Activated CD8-positive, alpha-beta memory T cell treated with anti-CD3 and anti-CD28 coated beads for 4 hours (primary cell): ENCODE results near the gene GALNTL6.
"Not testable (repeated sequence)": the region's sequence is repeated elsewhere in the genome, so short reads cannot be mapped to it uniquely, and the experiment has no call there.

Experiments
- DNase-seq, 2 donors: peaks; one replicate each; pipeline ENCODE4 v3.0.0-alpha.2; 2020; ENCODE audit warnings: low read depth in 2 of 2

The GALNTL6 gene

DNA sequence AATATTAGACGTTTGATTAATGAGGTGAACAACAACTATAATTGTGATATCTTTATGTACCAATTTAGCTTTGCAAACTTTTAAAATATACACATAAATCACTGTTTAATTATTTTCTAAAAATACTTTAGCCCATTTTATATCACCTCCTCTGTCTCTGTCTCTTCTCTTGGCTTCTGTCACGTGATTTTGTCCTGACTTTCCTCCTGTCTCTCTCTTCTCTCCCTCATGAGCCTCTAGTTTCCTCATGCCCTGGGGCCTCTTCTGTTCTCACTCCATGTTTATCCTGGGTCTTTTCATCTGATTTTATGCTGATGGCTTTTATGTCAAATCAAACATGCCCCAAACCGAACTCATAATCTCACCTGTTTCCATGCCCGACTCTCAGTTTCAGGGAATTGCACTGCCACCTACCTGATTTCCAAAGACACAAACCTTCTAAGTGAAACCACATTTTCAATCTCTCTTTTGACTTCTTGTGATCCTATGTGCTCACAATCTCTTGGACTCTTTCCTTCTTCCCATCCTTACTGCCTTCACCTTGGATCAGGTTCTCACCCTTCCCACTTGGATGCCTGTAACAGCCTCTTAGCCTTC is 1052.4 kb downstream of the GALNTL6 start:
- DNase-seq, result no peak

DNA sequence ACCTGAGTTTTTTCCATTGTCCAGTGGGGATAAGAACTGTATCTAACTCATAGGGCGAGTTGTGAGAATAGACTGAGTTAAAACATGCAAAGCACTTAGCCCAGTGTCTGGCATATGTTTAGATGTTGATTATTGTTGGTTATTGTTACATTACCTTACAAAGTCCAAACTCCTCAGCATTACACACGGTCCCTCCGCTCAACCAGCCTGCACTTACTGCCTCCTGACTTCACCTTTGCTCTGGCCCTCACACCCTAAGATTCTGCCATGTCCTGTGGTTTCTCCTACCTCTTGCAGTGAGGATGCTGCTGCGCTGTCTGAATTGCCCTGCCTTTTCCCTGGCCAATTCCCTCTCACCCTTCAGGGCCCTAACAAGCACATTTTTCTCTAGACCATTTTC is 1053.2 kb downstream of the GALNTL6 start:
- no peak for DNase-seq

DNA sequence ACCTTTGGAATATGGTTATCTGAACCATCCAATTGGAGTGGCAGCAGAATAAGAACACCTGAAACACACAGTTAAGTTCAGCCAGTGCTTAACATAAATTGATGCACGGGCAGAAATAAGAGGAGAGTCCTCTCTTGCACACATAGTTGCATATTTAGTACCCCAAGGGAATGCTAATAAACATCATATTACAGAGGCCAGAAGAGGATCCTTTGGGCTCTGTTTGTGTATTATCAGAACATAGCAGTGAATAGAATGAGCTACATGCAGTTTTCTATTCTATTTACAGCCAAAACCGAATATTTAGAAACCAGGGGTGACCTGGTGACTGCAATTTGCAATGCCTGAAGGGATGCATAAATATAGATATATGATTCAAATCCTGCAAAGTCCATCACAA is 1054.6 kb downstream of the GALNTL6 start:
- no peak for DNase-seq

GRCh38 chr4:172868271-172868670 is 1055.1 kb downstream of the GALNTL6 start:
- DNase-seq, result no peak

DNA sequence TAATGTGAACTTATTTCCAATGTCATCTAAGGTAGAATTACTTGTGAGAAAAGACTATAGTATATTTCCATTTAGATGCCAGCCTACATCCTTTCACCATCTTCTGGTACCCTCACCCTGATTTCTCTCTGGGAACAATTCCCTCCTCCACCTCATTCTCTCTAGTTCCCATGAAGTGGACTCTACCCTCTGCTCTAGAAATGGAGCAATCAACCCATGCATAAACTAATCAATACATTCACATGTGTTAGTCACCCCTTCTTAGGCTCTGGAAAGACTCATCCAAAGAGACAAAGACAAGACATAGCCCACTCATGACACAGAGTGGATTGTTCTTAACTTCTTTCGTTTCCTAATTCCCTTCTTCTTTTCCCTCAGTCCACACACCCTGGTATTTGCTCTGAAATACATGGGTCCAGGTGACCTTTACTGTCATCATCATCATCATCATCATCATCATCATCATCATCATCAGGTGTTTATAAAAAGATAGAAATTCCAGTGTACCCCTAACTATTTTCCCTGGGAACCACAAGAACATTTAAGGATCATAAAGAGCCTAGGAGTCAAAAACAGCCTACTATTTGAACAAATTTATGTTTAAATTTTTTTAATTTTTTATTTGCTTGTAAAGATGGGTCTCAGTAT is 1056.5 kb downstream of the GALNTL6 start:
- DNase-seq, result no peak

DNA sequence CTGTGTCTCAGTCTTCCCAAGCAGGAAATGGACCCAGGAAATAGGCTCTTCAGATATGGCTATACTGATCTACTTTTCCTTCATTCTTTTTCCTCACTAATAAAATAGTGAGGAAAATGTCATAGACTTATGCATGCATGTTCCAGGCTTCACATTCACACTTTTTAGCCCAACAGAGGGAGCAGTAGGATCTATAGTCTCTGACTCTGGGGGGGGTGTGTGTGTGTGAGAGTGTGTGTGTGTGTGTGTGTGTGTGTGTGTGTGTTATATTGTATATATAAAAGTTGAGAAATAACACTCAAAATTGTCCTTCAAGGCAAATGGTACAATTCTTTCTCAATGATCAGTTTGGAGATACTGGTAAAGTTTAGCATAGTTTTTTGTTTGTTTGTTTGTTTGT is 1058.2 kb downstream of the GALNTL6 start:
- no peak for DNase-seq

- DNase-seq, result no peak
Measured at GRCh38 chr4:172874944-172875343, 1061.7 kb downstream of the GALNTL6 start.

- no peak for DNase-seq
Measured at GRCh38 chr4:172876394-172876793, 1063.2 kb downstream of the GALNTL6 start.

GRCh38 chr4:172881645-172882044 is 1068.4 kb downstream of the GALNTL6 start:
- DNase-seq, result no peak

DNA sequence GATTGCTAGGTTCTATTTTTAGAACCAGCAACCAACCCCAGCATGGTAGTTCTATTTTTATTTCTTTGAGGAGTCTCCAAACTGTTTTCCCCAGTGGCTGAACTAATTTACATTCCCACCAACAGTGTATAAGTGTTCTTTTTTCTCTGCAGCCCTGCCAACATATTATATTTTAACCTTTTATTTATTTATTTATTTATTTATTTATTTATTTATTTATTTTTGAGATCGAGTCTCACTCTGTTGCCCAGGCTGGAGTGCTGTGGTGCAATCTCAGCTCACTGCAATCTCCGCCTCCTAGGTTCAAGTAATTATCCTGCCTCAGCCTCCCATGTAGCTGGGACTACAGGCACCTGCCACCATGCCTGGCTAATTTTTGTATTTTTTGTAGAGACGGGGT is 1074.2 kb downstream of the GALNTL6 start:
- DNase-seq, result not testable (repeated sequence)

DNA sequence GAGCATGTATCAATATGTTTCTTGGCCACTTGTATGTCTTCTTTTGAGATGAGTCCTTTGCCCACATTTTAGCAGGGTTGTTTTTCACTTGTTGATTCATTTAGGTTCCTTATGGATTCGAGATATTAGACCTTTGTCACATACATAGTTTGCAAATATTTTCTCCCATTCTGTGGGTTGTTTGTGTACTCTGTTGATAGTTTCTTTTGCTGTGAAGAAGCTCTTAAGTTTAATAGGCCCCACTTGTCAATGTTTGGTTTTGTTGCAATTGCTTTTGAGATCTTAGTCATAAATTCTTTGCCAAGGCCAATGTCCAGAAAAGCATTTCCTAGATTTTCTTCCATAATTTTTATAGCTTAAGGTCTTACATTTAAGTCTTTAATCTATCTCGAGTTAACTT is 1074.8 kb downstream of the GALNTL6 start:
- DNase-seq, result no peak

DNA sequence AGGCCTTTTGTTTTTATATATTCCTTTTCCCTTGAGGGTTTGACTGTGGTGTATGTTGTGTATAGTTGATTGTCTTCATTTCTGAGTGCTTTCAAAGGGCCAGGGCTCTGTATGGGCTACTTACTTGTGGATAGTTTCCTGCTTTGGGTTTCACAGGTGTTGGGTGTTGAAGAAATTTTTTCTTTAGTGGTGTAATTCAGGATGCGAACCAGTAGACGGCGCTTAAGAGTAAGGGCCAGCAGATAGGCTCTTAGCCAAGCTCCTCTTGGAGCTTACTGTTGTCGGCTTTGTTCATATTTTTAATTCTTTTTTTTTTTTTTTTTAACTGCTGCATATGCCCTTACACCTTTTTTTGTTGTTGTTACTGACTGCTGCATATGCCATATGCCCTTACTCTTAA is 1079.1 kb downstream of the GALNTL6 start:
- no peak for DNase-seq

- DNase-seq, result no peak
Measured at GRCh38 chr4:172895699-172896098, 1082.5 kb downstream of the GALNTL6 start.

DNA sequence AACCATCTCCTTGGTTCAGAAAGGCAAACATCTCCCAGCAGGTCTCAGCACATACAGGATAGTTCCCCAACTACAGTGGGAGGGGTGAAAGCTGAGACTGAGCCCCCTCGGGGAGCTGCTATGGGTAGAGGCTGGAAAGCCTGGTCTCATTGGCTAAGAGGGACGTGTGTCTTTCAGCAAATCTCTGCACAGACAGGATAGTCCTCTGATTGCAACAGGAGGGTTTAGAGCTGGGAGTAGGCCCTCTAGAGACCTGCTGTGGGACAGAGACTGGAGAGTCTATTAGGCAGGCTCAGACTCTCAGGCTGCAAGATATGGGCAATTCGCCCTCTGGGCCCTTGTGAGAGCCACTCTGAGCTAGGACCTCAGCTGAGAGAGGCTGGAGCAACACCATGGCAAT is 1083.8 kb downstream of the GALNTL6 start:
- DNase-seq, result no peak

GRCh38 chr4:172898715-172899114 is 1085.5 kb downstream of the GALNTL6 start:
- no peak for DNase-seq

DNA sequence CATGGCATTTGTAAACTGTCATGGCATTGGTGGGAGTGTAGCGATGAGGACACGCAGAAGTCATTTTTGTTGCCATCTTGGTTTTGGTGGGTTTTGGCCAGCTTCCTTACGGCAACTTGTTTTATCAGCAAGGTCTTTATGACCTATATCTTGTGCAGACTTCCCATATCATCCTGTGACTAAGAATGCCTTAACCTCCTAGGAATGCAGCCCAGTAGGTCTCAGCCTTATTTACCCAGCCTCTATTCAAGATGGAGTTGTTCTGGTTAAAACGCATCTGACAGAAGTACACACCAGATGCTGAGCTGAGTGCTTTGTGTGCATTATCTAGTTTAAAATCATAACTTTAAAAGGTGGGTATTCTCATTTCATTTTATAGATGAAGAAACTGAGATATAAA is 1086.7 kb downstream of the GALNTL6 start:
- DNase-seq, result no peak

DNA sequence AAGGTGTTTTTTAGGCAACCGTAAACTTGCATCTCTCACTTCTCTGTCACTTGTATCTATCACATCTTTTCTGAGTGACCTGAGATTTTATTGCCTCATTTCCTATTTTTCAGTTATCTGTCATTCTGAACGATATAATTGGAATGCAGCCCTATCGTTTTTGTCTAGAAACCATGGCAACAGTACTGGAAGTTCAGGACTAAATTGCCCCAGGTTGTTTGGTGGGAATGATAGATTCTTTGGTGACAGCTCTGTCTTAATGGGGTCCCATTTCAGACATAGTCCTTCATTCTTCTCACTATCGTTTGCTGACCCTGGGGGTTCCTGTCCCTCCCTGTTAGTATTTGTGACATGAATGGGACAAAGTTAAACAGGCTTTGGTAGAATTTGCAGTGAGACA is 1087.7 kb downstream of the GALNTL6 start:
- no peak for DNase-seq

DNA sequence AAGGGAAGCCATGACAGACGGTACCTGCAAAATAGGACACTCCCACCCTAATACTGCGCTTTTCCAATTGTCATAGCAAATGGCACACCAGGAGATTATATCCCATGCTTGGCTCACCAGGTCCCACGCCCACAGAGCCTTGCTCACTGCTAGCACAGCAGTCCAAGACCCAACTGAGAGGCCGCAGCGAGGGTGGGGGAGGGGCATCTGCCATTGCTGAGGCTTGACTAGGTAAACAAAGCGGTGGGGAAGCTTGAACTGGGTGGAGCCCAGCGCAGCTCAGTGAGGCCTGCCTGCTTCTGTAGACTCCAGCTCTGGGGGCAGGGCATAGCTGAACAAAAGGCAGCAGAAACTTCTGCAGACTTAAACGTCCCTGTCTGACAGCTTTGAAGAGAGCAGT is 1099.3 kb downstream of the GALNTL6 start:
- DNase-seq, result not testable (repeated sequence)

GRCh38 chr4:172917403-172917802 is 1104.2 kb downstream of the GALNTL6 start:
- not testable (repeated sequence) for DNase-seq

GRCh38 chr4:172919269-172919668 is 1106.1 kb downstream of the GALNTL6 start:
- DNase-seq, result no peak

DNA sequence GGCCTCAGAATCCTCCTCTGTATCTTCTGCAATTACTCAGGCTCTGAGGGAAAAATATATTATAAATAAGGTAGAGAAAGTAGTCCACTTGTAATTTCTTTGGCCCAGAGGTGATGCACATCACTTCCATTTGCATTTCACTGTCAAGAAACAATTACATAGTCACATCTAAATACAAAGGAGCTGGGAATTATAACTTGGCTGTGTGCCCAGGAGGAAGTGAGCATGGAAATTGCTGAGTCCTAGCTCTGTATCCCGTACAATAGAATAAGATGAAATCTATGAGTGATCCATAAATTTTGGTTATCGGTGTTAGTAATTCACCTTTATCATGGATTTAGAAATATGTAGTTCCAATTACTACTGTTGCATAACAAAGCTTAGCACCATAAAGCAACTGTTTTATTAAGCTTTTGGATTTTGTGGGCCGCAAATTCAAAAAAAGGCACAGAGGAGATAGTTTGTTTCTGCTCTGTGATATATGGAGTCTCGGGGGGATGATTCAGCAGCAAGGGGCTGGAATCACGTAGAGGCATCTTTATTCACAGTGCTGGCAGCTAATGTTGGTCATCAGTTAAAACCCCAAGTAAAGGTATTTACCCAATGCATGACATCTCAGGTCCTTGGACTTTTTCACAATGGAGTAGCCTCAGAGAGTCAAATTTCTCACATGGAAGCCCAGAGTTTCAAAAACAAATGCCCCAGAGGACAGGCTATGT is 1114.1 kb downstream of the GALNTL6 start:
- no peak for DNase-seq

GRCh38 chr4:172928347-172928746 is 1115.1 kb downstream of the GALNTL6 start:
- DNase-seq, result no peak
